GM18505 (cell line): ENCODE data around the gene RPL22.
A peak's percentile ranks its signal among the peaks of the same experiment; 100 is the strongest.
"Not testable (repeated sequence)": the region's sequence is repeated elsewhere in the genome, so short reads cannot be mapped to it uniquely, and the experiment has no call there.

Experiments used
- ATAC-seq: cut with Tn5 transposase; IDR thresholded peaks from one replicate; pipeline ENCODE4 v1.9.1; 2021; ENCODE audit not compliant: unreplicated experiment
- POLR2A ChIP-seq: IDR thresholded peaks from 4 replicates; pipeline ENCODE4 v1.6.1; 2011; ENCODE audit warnings: borderline replicate concordance; ENCODE audit not compliant: insufficient read depth, insufficient read length; ENCODE audit errors: extremely low read depth

RPL22 gene

DNA sequence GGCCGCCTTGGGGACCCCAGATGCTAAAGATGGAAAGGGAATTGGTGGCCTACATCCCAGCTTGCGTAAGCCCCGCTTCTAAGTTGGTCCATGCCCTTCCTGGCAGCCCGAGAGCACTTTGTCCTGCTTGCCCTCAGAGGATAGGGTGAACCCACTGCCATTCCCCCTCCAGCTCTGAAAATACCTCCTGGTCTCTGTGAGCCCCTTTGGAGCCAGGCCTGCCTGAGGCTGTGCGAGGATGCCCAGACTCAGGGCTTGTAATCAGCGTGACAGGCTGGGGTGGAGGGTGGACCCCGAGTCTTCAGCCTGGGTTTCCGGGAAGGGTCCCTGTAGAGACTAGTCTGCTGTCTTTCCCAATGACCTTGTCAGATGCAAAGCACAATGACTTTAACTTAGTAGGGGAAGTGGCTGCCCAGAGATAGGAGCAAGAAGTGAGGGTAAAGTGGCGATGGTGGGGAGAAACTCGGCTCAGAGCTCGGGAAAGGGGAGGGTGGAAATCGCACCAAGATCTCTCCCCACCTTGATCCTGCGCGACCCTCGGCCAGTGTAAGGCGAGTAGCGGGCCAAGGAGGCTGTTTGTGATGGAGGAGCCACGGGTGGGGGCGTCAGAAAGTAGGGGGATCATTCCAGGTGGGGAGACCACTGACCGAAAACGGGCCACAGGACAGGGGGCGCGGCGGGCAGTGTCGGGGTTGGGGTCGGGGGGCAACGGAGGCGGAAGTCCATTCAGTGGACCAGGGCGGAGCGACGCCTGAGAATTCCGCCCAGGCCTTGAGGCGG lies 41.9 kb upstream of the RPL22 start:
- no peak for ATAC-seq
- TF ChIP-seq POLR2A: no peak

DNA sequence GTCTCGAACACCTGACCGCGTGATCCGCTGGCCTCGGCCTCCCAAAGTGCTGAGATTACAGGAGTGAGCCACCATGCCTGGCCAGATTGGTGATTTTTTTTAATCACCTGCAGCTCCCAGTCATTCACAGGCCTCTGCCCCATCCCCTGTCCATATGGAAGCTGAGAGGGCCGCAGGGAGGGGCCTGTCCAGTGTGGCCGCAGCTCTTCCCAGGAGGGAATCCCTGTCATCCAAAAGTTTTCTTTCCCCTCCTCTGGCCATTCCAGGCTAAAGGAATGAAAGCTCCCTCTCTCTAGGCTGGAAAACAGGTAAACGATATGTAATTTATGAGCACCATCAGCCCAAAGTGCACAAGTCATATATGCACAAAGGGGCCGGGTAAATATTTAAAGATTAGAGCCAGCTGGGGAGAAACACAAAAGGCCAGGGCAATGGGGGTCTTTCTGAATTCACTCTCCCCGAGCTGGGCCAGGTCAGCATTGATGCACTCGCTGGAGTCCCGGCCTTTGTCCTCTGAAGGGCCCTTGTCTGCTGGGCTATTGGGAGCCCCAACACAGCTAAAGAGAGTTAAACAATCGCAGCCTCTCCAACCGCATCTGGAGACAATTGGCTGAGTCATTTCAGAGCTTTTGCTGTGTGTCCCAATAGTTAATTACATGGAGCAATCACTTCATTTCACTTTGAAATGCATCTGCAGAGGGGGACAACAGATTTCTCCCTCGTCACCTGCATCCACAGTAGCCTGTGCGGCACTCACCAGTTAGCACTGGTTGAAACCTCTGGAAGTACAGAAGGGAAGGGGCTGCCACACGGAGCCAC lies 40.8 kb upstream of the RPL22 start:
- TF ChIP-seq POLR2A: no peak
- no peak for ATAC-seq

GRCh38 chr1:6239213-6239752 lies 39.9 kb upstream of the RPL22 start:
- TF ChIP-seq POLR2A: no peak
- no peak for ATAC-seq

DNA sequence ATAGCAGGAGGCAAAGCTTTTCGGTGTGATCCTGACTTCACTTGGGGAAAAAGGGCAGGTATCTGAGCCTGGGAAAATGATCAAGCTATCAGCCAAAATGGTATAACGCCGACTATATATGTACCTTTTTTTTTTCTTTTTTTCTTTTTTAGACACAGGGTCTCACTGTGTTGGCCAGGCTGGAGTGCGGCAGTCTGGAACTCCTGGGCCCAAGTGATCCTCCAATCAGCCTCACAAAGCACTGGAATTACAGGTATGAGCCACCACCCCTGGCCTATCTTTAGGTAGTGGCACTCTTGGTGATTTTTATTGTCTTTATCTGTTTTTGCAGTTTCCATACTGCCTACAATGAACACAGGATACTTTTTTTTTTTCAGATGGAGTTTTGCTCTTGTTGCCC lies 37.7 kb upstream of the RPL22 start:
- no peak for ATAC-seq
- no peak for TF ChIP-seq POLR2A

DNA sequence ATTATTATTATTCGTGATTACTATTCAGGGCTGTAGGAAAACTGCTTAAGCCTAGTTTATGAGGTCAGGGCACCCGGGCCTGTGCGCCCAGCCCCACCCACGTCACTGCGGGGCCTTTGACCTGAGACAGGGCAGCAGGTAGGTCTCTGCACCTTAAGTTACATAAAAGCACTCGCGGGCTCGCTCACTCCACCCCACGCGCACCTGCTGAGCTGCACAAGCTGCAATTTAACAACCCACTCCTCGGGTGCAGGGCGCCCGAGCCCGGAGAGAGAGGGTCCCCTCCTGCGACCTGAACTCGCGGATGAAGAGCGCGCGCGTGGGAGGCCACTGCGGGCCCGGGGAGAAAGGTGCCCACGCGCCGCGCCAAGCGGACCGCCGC lies 35.9 kb upstream of the RPL22 start:
- TF ChIP-seq POLR2A: no peak
- peak; percentile 14 for ATAC-seq

GRCh38 chr1:6234502-6235295 lies 35.3 kb upstream of the RPL22 start:
- TF ChIP-seq POLR2A: no peak
- no peak for ATAC-seq

DNA sequence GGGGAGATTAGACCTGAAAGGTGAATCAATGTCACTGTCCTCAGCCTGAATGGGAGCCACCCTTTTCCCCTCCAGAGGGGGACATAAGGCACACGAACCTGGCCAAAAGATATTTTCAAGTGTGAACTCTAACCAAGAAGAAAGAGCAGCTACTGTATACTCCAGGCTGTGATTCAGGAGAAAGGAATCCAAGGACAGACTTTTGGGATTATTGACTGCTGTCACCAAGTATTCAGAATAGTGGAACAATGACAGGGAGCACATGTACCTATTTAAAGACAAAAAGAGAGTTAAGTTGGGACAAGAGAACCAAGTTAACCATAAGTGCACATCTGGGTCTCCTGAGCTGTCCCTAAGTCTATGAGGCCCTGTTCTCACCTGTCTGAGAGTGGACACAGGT lies 34.0 kb upstream of the RPL22 start:
- ATAC-seq: no peak
- TF ChIP-seq POLR2A: no peak

DNA sequence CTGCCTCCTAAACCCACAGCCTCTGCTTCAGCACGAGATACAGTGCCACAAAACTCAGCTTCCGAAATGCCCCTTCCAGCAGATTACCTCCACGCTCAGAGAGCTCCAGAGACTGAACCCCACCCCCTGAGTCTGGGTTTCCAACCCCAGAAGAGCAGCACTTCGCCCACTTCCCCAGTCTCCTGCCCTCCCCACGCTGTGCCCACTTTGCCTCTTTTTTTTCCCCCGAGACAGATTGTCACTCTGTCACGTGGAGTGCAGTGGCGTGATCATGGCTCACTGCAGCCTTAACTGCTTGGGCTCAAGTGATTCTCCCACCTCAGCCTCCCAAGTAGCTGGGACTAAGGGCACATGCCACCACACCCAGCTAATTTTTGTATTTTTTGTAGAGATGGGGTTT lies 26.3 kb upstream of the RPL22 start:
- no peak for TF ChIP-seq POLR2A
- ATAC-seq: no peak

DNA sequence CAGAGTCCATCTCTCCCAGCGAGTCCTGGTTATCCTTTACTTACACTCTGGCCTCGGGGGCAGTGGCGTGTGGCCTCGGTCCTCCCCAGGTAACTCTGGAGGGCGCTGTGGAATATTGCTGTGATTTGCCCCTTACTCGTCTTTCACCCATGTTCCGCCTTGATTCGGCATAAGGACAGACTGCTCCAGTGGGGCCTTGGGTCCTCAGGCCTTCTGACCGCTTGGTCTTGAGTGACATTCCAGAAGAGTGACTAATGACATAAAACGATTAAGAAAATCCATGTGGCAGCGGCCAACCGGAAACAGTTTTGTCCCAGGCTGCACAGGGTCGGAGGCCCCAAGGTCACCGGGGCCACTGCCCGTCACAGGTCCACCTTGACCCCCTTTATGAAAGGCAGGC lies 25.3 kb upstream of the RPL22 start:
- no peak for ATAC-seq
- no peak for TF ChIP-seq POLR2A

DNA sequence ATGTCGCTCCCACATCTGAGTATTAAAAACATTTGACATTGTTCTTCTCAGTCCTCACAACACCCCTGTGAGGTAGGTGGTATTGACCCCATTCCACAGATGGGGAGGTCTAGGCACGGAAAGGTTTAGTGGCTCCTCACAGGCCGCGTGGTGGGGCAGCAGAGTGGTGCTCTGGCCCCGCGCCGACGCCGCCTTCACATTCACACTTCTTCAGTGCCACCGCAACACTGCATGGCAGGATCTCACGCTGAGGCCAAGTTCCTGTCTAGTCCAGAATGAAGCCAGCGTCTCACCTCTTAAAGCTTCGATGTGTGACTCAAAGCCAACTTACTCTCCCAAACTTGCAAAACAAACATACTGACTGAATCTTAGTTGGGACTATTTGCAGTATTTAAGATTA lies 24.2 kb upstream of the RPL22 start:
- TF ChIP-seq POLR2A: no peak
- ATAC-seq: no peak

- no peak for ATAC-seq
- TF ChIP-seq POLR2A: no peak
Observed at GRCh38 chr1:6222636-6223035, 23.2 kb upstream of the RPL22 start.

- TF ChIP-seq POLR2A: no peak
- no peak for ATAC-seq
Observed at GRCh38 chr1:6221210-6221784, 21.9 kb upstream of the RPL22 start.

DNA sequence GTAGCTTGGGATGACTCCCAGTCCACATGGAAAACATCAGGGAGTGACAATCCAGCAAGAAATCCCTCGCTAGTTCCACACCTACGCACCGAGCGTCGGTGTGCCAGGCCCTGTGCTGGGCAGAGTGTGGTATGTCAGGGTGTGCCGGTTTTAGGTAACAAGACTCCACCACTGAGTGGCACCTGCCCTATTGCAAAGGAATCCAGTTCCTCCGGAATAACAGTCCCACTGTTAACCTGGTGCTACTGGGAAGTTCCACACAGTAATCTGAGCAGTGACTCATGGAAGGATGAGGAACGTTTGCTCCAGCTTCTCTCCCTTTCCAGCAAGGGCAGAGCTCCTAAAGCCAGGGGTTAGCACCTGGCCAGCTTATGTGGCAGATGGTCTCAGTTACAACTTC lies 20.8 kb upstream of the RPL22 start:
- no peak for TF ChIP-seq POLR2A
- ATAC-seq: no peak

GRCh38 chr1:6219641-6220040 lies 20.2 kb upstream of the RPL22 start:
- not testable (repeated sequence) for ATAC-seq
